ENCODE results near the gene HASPIN.

- TF ChIP-seq POLR2A (IDR thresholded peaks at IDR 0.05; ENCODE audit: low read depth, low read length) (no peak), POLR2AphosphoS5 (IDR thresholded peaks at IDR 0.05; ENCODE audit: low read depth, low read length) (no peak), TAF1 (IDR thresholded peaks at IDR 0.05; ENCODE audit: low read depth, low read length) (no peak), PAX5 (IDR thresholded peaks at IDR 0.05; ENCODE audit: insufficient read depth, low read length, severe bottlenecking) (no peak)
Observed at GRCh38 chr17:3697103-3697476, 26.6 kb upstream of the HASPIN start.
